ENCODE data around the gene SPOCK1.

Gene SPOCK1

GRCh38 chr5:137315534-137316345, 183.4 kb downstream of the SPOCK1 start:
- POLR2A ChIA-PET = no interaction called here
- CTCF ChIA-PET = interaction anchor here (1.0 to 1.5 kb wide), 2 partner anchors 9 to 181 kb away, joined by 3 to 4 read pairs; no protein-coding TSS in a partner anchor
- no peak for DNase-seq
- Histone ChIP-seq H3K36me3 (ENCODE audit: control insufficient read depth in 4 of 4, insufficient read depth in 4 of 4, low read length in 3 of 4) (no peaks in the 10 kb centered on the region), H3K27ac (ENCODE audit: insufficient read depth in 1 of 2, low read depth in 1 of 2, low read length in 2 of 2, poor library complexity in 1 of 2, severe bottlenecking in 2 of 2) (no peak overlapping the region), H3K27me3 (replicated peaks in 2 of 5; ENCODE audit: control insufficient read depth in 4 of 5, insufficient read depth in 5 of 5, low read length in 4 of 5) (peaks cover 3 to 46% (median 5%) of the 10 kb centered on the region in 5 experiments), H3K4me3 (ENCODE audit: control insufficient read depth in 1 of 7, extremely low read depth in 1 of 7, insufficient read depth in 4 of 7, low read depth in 2 of 7, low read length in 6 of 7) (no peak overlapping the region), H3K9me3 (ENCODE audit: control extremely low read depth in 1 of 5, control insufficient read depth in 4 of 5, insufficient read depth in 2 of 5, low read depth in 1 of 5, low read length in 4 of 5) (no peaks in the 10 kb centered on the region), H3K4me1 (ENCODE audit: control extremely low read depth in 1 of 4, control insufficient read depth in 4 of 4, insufficient read depth in 4 of 4, low read length in 3 of 4) (no peaks in the 10 kb centered on the region)
- 84% methylated on average over 6 of the region's 8 CpGs for WGBS (ENCODE audit: insufficient coverage)

- H3K27ac ChIP-seq (ENCODE audit: insufficient read depth in 1 of 2, low read depth in 1 of 2, low read length in 2 of 2, poor library complexity in 1 of 2, severe bottlenecking in 2 of 2) = no peak overlapping the region
- no peaks in the 10 kb centered on the region for H3K36me3 ChIP-seq (ENCODE audit: control insufficient read depth in 4 of 4, insufficient read depth in 4 of 4, low read length in 3 of 4)
- H3K4me3 ChIP-seq (ENCODE audit: control insufficient read depth in 1 of 7, extremely low read depth in 1 of 7, insufficient read depth in 4 of 7, low read depth in 2 of 7, low read length in 6 of 7) = no peak overlapping the region
- peaks cover 5 to 45% (median 5%) of the 10 kb centered on the region in 5 experiments for H3K27me3 ChIP-seq (replicated peaks in 2 of 5; ENCODE audit: control insufficient read depth in 4 of 5, insufficient read depth in 5 of 5, low read length in 4 of 5)
- no peaks in the 10 kb centered on the region for H3K4me1 ChIP-seq (ENCODE audit: control extremely low read depth in 1 of 4, control insufficient read depth in 4 of 4, insufficient read depth in 4 of 4, low read length in 3 of 4)
- POLR2A ChIA-PET = no interaction called here
- DNase-seq = no peak
- H3K9me3 ChIP-seq (ENCODE audit: control extremely low read depth in 1 of 5, control insufficient read depth in 4 of 5, insufficient read depth in 2 of 5, low read depth in 1 of 5, low read length in 4 of 5) = no peaks in the 10 kb centered on the region
- CTCF ChIA-PET = interaction anchor here (1.5 kb wide), 1 partner anchor 182 kb away, joined by 4 read pairs; no protein-coding TSS in a partner anchor
- WGBS (ENCODE audit: insufficient coverage) = 80% methylated on average over 1 of the region's 2 CpGs
These were observed 184.0 kb downstream of the SPOCK1 start for GRCh38 chr5:137315109-137315508.

- no peak overlapping the region for H3K4me3 ChIP-seq (ENCODE audit: control insufficient read depth in 1 of 7, extremely low read depth in 1 of 7, insufficient read depth in 4 of 7, low read depth in 2 of 7, low read length in 6 of 7)
- ChIA-PET POLR2A (no interaction called here), CTCF (no interaction called here)
- no peaks in the 10 kb centered on the region for H3K36me3 ChIP-seq (ENCODE audit: control insufficient read depth in 4 of 4, insufficient read depth in 4 of 4, low read length in 3 of 4)
- H3K9me3 ChIP-seq (ENCODE audit: control extremely low read depth in 1 of 5, control insufficient read depth in 4 of 5, insufficient read depth in 2 of 5, low read depth in 1 of 5, low read length in 4 of 5) = no peaks in the 10 kb centered on the region
- no peaks in the 10 kb centered on the region for H3K4me1 ChIP-seq (ENCODE audit: control extremely low read depth in 1 of 4, control insufficient read depth in 4 of 4, insufficient read depth in 4 of 4, low read length in 3 of 4)
- 72% methylated on average over 2 of the region's 2 CpGs for WGBS (ENCODE audit: insufficient coverage)
- H3K27ac ChIP-seq (ENCODE audit: insufficient read depth in 1 of 2, low read depth in 1 of 2, low read length in 2 of 2, poor library complexity in 1 of 2, severe bottlenecking in 2 of 2) = no peak overlapping the region
- H3K27me3 ChIP-seq (replicated peaks in 2 of 5; ENCODE audit: control insufficient read depth in 4 of 5, insufficient read depth in 5 of 5, low read length in 4 of 5) = peaks cover 5 to 41% (median 5%) of the 10 kb centered on the region in 5 experiments
- no peak for DNase-seq
These were observed 185.5 kb downstream of the SPOCK1 start for GRCh38 chr5:137313526-137314175.

- H3K27me3 ChIP-seq (replicated peaks in 2 of 5; ENCODE audit: control insufficient read depth in 4 of 5, insufficient read depth in 5 of 5, low read length in 4 of 5) = peaks cover under 1 to 27% (median 5%) of the 10 kb centered on the region in 5 experiments
- no peak overlapping the region for H3K27ac ChIP-seq (ENCODE audit: insufficient read depth in 1 of 2, low read depth in 1 of 2, low read length in 2 of 2, poor library complexity in 1 of 2, severe bottlenecking in 2 of 2)
- no CpG with 5 or more reads among the region's 2 CpGs for WGBS (ENCODE audit: insufficient coverage)
- H3K4me1 ChIP-seq (ENCODE audit: control extremely low read depth in 1 of 4, control insufficient read depth in 4 of 4, insufficient read depth in 4 of 4, low read length in 3 of 4) = no peaks in the 10 kb centered on the region
- no peak for DNase-seq
- H3K36me3 ChIP-seq (ENCODE audit: control insufficient read depth in 4 of 4, insufficient read depth in 4 of 4, low read length in 3 of 4) = no peaks in the 10 kb centered on the region
- H3K4me3 ChIP-seq (ENCODE audit: control insufficient read depth in 1 of 7, extremely low read depth in 1 of 7, insufficient read depth in 4 of 7, low read depth in 2 of 7, low read length in 6 of 7) = no peak overlapping the region
- H3K9me3 ChIP-seq (ENCODE audit: control extremely low read depth in 1 of 5, control insufficient read depth in 4 of 5, insufficient read depth in 2 of 5, low read depth in 1 of 5, low read length in 4 of 5) = no peaks in the 10 kb centered on the region
- CTCF ChIA-PET = interaction anchor here (1.5 kb wide), 1 partner anchor 9 kb away, joined by 3 read pairs; no protein-coding TSS in a partner anchor
- POLR2A ChIA-PET = no interaction called here
These were observed 187.1 kb downstream of the SPOCK1 start for GRCh38 chr5:137312011-137312410.

- Histone ChIP-seq H3K36me3 (ENCODE audit: control insufficient read depth in 4 of 4, insufficient read depth in 4 of 4, low read length in 3 of 4) (no peaks in the 10 kb centered on the region), H3K4me3 (ENCODE audit: control insufficient read depth in 1 of 7, extremely low read depth in 1 of 7, insufficient read depth in 4 of 7, low read depth in 2 of 7, low read length in 6 of 7) (no peak overlapping the region), H3K9me3 (ENCODE audit: control extremely low read depth in 1 of 5, control insufficient read depth in 4 of 5, insufficient read depth in 2 of 5, low read depth in 1 of 5, low read length in 4 of 5) (no peaks in the 10 kb centered on the region), H3K27ac (ENCODE audit: insufficient read depth in 1 of 2, low read depth in 1 of 2, low read length in 2 of 2, poor library complexity in 1 of 2, severe bottlenecking in 2 of 2) (no peak overlapping the region), H3K27me3 (replicated peaks in 2 of 5; ENCODE audit: control insufficient read depth in 4 of 5, insufficient read depth in 5 of 5, low read length in 4 of 5) (peaks cover 0 to 13% (median 6%) of the 10 kb centered on the region in 5 experiments), H3K4me1 (ENCODE audit: control extremely low read depth in 1 of 4, control insufficient read depth in 4 of 4, insufficient read depth in 4 of 4, low read length in 3 of 4) (no peaks in the 10 kb centered on the region)
- ChIA-PET POLR2A (no interaction called here), CTCF (interaction anchor here (0.9 to 1.0 kb wide), 2 partner anchors 10 to 12 kb away, joined by 3 read pairs; no protein-coding TSS in a partner anchor)
- WGBS (ENCODE audit: insufficient coverage) = 70% methylated on average over 2 of the region's 5 CpGs
- DNase-seq = no peak
These were observed 188.9 kb downstream of the SPOCK1 start for GRCh38 chr5:137310051-137310730.

- 100% methylated on average over 1 of the region's 2 CpGs for WGBS (ENCODE audit: insufficient coverage)
- H3K27ac ChIP-seq (ENCODE audit: insufficient read depth in 1 of 2, low read depth in 1 of 2, low read length in 2 of 2, poor library complexity in 1 of 2, severe bottlenecking in 2 of 2) = no peak overlapping the region
- ChIA-PET CTCF (no interaction called here), POLR2A (no interaction called here)
- H3K9me3 ChIP-seq (ENCODE audit: control extremely low read depth in 1 of 5, control insufficient read depth in 4 of 5, insufficient read depth in 2 of 5, low read depth in 1 of 5, low read length in 4 of 5) = no peaks in the 10 kb centered on the region
- H3K4me3 ChIP-seq (ENCODE audit: control insufficient read depth in 1 of 7, extremely low read depth in 1 of 7, insufficient read depth in 4 of 7, low read depth in 2 of 7, low read length in 6 of 7) = no peak overlapping the region
- no peak for DNase-seq
- no peaks in the 10 kb centered on the region for H3K36me3 ChIP-seq (ENCODE audit: control insufficient read depth in 4 of 4, insufficient read depth in 4 of 4, low read length in 3 of 4)
- H3K4me1 ChIP-seq (ENCODE audit: control extremely low read depth in 1 of 4, control insufficient read depth in 4 of 4, insufficient read depth in 4 of 4, low read length in 3 of 4) = no peaks in the 10 kb centered on the region
- peaks cover 0 to 8% (median 3%) of the 10 kb centered on the region in 5 experiments for H3K27me3 ChIP-seq (replicated peaks in 2 of 5; ENCODE audit: control insufficient read depth in 4 of 5, insufficient read depth in 5 of 5, low read length in 4 of 5)
These were observed 189.8 kb downstream of the SPOCK1 start for GRCh38 chr5:137309290-137309689.
